Measurements from ENCODE around the gene LNP1.

- TF ChIP-seq CTCF (IDR thresholded peaks at IDR 0.05) = no peak
- no peak for TF ChIP-seq POLR2A (IDR thresholded peaks at IDR 0.05; ENCODE audit: low read depth)
These were observed 26.8 kb upstream of the LNP1 start for GRCh38 chr3:100374521-100374920.
